SKM-1 treated with dmso at 0.1 percent for 144 hours (cell line): ENCODE measurements around the gene GPANK1.

Experiments used
- DNase-seq: peaks from one replicate; lab custom pipeline; 2025; ENCODE audit not compliant: unreplicated experiment; lab: John Stamatoyannopoulos, UW

GPANK1 gene

DNA sequence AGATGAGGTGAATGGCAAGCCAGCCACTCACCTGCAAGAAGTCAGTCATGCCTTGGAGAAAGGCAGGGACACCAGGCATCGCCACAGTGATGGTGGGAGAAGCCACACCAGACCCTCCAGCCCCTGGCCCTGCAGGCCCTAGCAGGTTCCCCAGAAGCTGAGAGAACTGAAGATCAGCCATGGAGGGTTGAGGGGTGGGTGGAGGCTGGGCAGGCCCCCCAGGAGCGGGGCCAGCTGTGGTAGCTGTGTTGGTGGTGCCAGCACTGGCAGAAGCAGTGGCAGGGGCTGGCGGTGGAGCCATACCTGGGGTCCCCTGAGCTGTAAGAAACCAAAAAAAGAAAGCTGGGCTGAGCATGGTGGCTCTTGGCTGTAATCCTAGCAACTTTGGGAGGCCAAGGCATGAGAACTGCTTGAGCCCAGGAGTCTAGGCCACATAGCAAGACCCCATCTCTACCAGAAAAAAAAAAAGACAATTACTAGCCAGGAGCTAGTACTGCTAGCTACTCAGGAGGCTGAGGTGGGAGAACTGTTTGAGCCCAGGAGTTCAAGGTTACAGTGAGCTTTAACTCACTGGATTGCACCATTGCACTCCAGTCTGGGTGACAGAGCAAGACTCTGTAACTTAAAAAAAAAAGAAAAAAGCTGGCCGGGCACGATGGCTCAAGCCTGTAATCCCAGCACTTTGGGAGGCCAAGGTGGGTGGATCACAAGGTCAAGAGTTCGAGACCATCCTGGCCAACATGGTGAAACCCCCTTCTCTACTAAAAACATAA, 21.8 kb downstream of the GPANK1 start:
- DNase-seq, result no peak

DNA sequence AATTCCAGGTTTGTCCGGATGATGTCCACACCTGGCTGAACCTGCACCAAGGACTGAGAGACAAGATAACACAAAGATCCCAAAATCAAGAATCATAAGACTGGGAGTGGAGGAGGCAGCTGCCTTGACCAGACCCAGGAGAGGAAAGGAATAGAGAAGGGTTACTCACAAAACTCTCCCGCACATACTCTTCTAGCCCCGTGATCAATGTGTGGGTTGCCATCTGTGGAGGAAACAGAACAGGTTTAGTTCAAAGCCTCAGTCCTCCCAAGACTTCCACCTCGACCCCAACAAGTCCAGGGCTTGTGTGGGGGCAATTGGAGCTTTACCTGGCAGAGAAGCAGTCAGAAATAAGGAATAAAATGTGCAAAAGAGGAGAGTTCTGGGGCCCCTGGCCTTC, 23.4 kb downstream of the GPANK1 start:
- DNase-seq, result no peak

DNA sequence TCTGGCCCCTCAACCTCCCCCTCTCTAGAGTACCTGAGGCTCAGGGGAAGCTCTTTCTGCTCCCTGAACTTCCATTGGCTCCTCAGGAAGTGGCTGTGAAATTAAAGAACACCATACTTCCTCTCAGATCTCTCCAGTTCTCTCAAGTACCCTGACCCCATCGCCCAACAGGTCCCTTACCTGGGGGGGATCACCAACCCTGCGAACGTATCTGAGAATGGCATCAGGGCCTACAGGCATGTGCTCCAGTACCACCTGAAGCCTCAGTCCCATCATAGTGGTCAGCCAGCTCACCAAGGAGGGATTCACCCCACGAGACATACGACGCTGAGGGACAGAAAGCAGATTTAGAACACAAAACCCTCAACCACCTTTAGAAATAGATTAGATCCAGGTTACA, 24.2 kb downstream of the GPANK1 start:
- no peak for DNase-seq

DNA sequence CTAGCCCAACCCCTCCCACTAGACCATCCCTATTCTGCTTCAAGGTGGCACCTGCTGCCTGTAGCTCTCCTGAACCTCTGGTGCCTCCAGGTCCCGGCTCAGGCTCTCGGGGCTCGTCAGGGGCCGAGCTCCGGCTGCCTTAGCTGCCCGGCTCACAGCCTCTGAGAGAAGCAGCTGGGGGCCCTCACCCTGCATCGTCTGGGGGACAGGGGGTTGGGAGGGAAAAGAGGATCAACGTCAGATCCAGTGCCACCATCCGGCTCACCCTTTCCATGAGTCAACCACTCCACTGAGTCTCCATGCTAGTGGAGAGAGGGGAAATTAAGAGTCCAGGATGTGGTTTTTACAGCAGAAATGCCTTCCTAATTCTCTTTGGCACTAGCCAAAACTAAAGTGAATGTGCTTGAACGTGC, 25.3 kb downstream of the GPANK1 start:
- DNase-seq, result no peak

DNA sequence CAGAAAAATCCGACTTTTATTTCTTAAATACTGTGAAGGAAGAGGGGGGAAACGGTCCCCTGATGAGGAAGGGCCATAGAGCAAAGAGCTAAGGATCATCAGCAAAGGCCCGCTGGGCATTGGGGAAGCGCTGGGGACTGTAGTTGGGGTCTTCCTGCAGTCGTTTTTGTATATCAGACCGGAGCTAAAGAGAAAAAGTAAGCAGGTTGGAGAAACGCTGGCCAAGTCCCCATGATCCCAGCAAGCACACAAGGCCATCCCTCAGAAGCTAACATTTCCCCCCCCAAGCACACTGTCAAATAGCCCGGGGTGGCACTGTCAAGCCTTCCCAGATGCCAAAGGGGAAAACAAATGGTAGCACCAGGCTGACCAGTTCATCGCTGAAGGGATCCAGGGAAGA, 25.8 kb downstream of the GPANK1 start:
- no peak for DNase-seq

DNA sequence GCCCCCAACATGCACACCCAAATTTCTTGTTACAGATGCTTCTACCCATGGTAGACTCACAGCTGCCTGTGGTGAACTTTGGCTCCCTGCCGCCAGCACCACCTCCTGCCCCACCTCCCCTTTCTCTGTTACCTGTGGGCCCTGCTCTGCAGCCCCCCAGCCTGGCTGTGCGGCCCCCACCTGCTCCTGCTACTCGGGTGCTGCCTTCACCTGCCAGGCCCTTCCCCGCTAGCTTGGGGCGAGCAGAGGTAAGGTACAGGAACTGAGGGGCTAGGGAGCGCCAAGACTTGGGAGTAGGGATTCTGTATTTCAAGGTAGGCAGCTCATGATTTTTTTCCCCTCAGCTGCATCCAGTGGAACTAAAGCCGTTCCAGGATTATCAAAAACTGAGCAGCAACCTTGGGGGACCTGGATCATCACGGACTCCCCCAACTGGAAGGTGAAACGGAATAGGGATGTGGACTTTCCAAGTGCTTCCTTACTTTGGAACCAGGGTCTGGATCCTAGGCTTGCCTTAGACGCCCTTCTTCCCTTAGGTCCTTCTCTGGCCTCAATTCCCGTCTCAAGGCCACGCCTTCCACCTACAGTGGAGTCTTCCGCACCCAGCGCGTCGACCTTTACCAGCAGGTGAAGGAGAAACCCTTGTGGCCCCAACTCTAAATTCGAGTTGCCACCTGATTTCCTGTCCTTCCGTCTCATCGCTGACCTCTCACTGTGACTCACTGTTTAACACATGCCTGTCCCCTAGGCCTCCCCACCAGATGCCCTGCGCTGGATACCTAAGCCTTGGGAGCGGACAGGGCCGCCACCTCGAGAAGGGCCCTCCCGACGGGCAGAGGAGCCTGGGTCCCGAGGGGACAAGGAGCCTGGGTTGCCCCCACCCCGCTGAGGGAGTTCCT, 27.9 kb downstream of the GPANK1 start:
- no peak for DNase-seq

DNA sequence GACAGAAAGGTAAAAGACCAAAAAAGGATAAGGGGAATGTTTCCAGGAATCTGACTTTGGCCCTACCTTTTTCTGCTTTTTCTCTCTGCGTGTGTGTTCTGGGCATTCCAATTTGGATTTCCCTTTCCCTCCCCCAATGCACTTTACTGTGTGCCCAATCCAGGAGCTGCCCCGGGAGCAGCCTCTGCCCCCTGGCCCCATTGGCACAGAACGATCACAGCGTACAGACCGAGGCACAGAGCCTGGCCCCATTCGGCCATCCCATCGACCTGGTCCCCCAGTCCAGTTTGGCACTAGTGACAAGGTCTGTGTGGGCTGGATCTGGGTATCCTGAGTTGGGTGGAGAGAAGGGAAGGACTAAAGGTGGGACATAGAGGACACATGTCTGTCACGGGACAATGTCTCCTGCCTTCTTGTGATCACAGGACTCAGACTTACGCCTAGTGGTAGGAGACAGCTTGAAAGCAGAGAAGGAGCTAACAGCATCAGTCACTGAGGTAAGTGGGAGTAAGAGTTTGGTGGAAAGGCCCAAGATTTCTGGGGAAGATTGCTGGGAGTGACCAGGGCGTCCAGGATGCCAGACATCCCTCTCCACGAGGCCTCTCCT, 29.7 kb downstream of the GPANK1 start:
- no peak for DNase-seq

DNA sequence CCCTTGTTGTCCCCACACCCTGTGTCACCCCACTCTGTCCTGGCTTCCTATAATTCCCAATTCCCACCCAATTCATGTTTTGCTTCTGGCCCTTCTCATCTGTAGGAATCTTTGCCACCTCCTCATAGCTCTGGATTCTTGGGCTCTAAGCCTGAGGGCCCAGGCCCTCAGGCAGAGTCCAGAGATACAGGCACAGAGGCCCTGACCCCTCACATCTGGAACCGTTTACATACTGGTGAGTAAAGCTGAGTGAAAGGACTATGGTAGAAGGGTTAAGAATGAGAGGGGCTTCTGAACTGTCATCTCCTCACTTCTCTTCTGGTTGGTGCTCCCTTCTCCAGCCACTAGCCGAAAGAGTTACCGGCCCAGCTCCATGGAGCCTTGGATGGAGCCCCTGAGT, 30.7 kb downstream of the GPANK1 start:
- DNase-seq, result no peak

DNA sequence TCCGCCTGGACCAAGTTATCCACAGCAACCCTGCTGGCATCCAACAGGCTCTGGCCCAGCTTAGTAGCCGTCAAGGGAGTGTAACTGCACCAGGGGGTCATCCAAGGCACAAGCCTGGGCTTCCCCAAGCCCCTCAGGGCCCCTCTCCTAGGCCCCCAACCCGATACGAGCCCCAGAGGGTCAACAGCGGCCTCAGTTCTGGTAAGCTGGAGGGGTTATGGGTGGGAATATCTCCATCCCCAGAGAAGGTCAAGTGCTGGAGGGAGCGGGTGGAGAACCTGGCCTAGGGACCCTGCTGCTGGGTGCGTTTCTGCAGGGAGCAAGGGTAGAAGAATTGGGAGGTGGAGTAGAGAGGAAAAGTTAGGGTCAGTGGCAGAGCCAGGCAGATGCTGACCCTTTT, 31.4 kb downstream of the GPANK1 start:
- DNase-seq, result no peak

DNA sequence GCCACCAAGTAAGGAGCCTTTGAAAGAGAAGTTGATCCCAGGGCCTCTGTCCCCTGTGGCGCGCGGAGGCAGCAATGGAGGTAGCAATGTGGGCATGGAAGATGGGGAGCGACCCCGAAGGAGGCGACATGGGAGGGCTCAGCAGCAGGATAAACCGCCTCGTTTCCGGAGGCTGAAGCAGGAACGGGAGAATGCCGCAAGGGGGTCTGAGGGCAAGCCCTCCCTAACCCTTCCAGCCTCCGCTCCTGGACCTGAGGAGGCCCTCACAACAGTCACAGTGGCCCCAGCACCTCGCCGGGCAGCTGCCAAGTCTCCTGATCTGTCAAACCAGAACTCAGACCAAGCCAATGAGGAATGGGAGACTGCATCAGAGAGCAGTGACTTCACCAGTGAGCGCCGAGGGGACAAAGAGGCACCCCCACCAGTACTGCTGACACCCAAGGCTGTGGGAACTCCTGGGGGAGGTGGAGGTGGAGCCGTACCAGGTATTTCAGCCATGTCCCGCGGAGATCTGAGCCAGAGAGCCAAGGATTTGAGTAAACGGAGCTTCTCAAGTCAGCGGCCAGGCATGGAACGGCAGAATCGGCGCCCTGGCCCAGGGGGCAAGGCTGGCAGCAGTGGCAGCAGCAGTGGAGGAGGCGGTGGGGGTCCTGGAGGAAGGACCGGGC, 32.4 kb downstream of the GPANK1 start:
- DNase-seq, result no peak

DNA sequence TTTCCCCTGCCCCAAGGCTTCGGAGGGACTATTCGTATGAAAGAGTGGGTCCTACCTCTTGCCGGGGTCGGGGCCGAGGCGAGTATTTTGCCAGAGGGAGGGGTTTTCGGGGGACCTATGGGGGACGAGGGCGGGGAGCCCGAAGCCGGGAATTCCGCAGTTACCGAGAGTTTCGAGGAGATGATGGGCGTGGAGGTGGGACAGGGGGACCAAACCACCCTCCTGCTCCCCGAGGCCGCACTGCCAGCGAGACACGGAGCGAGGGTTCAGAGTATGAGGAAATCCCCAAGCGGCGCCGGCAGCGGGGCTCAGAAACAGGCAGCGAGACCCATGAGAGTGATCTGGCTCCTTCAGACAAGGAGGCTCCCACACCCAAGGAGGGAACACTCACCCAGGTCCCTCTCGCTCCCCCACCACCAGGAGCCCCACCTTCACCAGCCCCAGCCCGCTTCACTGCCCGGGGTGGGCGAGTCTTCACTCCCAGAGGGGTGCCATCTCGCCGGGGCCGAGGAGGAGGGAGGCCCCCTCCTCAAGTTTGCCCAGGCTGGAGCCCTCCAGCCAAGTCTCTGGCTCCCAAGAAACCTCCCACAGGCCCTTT, 33.0 kb downstream of the GPANK1 start:
- DNase-seq, result no peak

DNA sequence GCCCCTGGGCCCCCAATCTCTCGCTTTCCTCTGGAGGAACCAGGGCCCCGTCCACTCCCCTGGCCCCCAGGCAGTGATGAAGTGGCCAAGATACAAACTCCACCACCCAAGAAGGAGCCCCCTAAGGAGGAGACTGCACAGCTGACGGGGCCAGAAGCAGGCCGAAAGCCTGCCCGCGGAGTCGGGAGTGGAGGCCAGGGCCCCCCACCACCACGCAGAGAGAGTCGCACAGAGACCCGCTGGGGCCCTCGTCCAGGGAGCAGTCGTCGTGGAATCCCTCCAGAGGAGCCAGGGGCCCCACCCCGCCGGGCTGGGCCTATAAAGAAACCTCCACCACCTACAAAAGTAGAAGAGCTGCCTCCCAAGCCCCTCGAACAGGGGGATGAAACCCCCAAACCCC, 33.6 kb downstream of the GPANK1 start:
- DNase-seq, result no peak

DNA sequence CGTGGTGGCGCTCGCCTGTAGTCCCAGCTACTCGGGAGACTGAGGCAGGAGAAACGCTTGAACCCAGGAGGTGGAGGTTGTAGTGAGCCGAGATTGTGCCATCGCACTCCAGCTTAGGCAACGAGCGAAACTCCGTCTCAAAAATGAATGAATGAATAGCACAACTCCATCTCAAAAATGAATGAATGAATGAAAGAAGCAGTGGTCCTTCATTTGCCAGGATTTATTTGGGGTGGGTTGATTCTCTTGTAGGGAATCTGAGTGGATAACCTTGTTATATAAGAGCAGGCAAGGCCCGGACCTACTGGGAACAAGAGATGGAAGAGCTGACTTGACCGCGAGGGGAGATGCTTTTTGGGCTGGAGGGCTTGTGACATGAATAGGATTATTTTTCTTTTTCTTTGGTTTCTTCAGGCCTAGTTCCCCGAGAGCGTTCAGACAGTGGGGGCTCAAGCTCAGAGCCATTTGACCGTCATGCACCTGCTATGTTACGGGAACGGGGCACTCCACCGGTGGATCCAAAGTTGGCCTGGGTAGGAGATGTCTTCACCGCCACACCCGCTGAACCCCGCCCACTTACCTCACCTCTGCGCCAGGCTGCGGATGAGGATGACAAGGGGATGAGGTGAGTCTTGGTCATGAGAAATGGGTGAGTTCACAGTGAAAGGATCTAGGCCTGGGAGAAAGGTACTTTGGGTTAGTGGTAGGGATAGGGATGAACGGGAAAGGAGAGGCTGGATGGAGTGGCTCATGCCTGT, 34.4 kb downstream of the GPANK1 start:
- DNase-seq, result no peak

DNA sequence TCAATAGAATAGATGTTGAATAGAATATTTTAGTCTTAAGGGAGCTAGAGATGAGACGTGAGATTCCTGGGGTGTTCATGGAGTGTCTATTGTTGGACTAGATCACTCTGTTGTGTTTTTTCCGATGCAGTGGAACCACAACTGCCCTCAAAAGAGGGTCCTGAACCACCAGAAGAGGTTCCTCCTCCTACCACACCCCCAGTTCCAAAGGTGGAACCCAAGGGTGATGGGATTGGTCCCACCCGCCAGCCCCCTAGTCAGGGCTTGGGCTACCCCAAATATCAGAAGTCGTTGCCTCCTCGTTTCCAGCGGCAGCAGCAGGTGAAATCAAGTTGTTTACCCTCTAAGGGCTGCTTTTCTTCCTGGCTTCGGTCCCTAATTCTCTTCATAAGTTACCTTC, 35.8 kb downstream of the GPANK1 start:
- no peak for DNase-seq

DNA sequence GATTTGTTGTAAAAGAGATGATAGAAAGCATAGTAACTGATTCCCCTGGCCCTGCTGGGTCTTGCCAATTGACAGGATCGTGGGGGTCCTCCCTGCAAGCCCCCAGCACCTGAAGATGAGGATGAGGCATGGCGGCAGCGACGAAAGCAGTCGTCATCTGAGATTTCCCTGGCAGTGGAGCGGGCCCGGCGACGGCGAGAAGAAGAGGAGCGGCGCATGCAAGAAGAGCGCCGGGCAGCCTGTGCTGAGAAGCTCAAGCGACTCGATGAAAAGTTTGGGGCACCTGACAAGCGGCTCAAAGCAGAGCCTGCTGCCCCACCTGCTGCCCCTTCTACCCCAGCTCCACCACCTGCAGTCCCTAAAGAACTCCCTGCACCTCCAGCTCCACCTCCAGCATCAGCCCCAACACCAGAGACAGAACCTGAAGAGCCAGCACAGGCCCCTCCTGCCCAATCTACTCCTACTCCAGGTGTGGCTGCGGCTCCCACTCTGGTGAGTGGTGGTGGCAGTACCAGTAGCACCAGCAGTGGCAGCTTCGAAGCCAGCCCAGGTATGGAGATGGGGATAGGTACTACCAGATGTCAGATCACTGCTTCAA, 37.0 kb downstream of the GPANK1 start:
- DNase-seq, result no peak

DNA sequence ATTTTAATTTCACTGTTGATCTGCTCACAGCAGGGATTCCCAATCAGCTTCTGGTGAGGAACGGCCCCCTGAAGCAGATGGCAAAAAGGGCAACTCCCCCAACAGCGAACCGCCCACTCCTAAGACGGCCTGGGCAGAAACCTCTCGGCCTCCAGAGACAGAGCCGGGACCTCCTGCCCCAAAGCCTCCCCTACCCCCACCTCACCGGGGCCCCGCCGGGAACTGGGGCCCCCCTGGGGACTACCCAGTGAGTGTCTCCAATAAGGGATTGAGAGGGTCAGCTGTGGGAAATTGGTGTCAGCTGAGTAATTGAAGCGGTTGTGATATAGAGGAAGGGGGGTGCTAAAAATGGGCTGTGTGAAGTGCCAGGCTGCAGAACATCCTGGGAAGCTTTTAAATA, 37.8 kb downstream of the GPANK1 start:
- DNase-seq, result no peak

DNA sequence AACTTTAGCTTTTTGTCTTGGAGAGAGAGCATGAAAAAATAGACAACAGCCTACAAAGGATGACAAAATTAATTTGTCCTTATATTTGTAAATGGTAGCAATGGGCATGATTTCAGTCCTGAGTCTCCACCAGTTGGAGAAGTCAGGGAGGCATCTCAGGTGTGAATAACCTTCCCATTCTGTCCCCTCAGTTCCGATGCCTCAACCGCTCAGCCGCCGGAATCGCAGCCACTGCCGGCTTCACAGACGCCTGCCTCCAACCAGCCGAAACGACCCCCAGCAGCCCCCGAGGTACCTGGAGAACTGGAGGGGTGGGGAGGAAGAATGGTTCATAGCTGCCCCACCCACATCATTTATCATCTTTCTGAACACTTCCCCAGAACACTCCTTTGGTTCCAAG, 40.7 kb downstream of the GPANK1 start:
- no peak for DNase-seq

DNA sequence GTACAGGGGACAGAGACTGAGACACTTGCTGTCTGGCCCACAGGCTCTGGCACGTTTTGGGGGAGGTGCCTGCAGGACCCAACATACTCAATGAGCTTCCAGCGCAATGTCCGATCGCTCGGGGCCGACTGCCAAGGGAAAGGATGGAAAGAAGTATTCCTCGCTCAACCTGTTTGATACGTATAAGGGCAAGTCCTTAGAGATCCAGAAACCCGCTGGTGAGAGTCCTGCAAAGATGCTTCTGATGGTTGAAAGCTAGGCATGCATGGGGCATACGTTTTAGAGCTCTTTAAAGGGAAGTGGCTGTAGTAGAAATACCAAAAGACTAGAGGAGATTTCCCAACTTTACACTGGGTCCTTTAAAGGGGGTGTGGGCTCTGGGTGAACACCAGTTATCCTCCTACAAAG, 42.1 kb downstream of the GPANK1 start:
- peak; percentile 69 for DNase-seq

DNA sequence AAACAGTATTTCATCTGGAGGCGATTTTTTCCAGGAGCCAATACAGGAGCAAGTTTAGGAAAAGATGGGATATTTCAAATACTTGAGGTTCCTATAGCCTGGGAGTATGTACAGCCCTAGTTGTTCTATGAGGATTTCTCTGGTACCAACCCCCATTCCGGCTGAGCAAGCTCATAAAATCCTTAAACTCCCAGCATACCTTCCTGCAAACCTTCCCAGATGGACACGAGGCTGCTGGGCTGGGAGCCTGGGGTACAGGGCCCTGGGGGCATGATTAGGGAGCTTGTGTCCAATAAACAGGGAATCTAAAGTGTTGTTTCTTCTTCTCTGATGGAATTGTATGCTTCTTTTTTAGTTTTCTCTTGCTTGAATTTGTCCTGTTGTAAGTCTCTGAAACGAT, 42.8 kb downstream of the GPANK1 start:
- no peak for DNase-seq
